Epithelial cell of esophagus (primary cell): ENCODE data around the gene PLSCR2.

Source experiments
- DNase-seq: peaks from one replicate; pipeline ENCODE4 v3.0.0; 2010; ENCODE audit warnings: low read depth
- H3K4me3 ChIP-seq: 2 replicates; pipeline ENCODE4 v1.5.1; 2011; ENCODE audit warnings: mild to moderate bottlenecking, low read length, control low read depth
- CTCF ChIP-seq: IDR thresholded peaks from 2 replicates; pipeline ENCODE4 v1.5.1; 2011; ENCODE audit warnings: low read depth, mild to moderate bottlenecking, low read length, control low read depth, inconsistent platforms; ENCODE audit not compliant: insufficient read depth; ENCODE audit errors: missing control alignments

The PLSCR2 gene

GRCh38 chr3:146473726-146474125 is 4.4 kb upstream of the PLSCR2 start:
- no peak overlapping the region for H3K4me3 ChIP-seq
- DNase-seq, result no peak
- TF ChIP-seq CTCF, result no peak

DNA sequence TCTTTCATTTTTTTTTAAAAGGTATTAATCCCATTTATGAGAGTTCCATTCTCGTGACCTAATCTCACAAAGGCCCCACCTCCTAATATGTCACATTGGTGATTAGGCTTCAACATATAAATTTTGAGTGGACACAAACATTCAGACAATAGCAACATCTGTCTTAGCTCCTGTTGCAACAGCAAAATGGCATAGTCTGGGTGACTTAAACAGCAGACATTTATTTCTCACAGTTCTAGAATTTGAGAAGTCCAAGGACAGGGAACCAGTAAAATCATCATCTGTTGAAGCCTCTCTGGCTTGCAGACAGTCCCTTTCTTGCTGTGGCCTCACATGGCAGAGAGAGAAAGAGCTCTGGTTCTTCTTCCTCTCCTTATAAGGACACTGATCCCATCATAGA is 3.2 kb upstream of the PLSCR2 start:
- TF ChIP-seq CTCF, result no peak
- no peak for DNase-seq
- no peak overlapping the region for H3K4me3 ChIP-seq

- no peak for TF ChIP-seq CTCF
- no peak overlapping the region for H3K4me3 ChIP-seq
These were observed 1.7 kb upstream of the PLSCR2 start for GRCh38 chr3:146471012-146471411.

GRCh38 chr3:146470425-146470990 is 1.1 kb upstream of the PLSCR2 start:
- DNase-seq, result no peak
- no peak overlapping the region for H3K4me3 ChIP-seq
- no peak for TF ChIP-seq CTCF

More at GRCh38 chr3:146471012-146471411, 1.7 kb upstream of the PLSCR2 start:
- no peak for DNase-seq

DNA sequence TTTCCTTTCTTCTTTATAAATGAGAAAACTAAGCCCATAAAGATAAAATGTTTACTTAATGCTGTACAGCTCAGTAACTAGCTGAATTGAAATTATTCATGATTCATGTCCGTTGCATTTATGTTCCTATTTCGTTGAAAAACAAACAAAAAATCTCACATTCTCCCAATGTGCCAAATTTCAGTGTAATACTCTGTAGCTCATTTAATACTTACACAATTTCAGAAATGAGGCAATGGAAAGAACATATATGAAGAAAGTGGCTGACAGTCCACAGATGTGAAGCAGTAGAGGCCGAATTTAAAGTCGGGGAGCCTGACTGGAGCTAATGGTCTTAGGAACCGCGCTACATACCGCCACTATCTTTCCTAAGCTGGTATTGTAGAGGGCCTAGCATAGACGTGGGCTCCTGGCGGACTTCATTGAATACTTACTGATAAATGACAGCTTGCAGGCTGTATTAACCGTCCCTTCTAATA is 651 bp downstream of the PLSCR2 start:
- H3K4me3 ChIP-seq, result peak overlapping the region; percentile 61
- TF ChIP-seq CTCF, result no peak
- DNase-seq, result peak; percentile 6

DNA sequence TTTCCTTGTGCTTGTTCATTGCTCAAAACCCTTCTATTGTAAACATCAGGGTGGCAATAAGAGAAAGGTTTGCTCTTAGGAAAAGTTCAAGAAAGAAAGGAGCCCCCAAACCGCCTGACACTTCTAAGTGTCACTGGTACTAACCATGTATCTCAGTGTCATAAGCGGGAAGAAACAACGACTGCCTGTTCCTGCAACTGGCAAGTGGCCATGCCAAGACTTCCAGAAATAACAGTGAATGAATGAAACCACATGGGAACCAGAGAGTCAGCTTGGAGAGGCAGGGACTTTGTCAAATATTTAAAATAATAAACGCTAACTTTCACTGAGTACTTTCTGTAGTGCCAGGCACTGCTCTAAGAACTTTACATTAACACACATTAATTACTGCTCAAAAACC is 1.1 kb downstream of the PLSCR2 start:
- DNase-seq, result no peak
- H3K4me3 ChIP-seq, result no peak overlapping the region
- no peak for TF ChIP-seq CTCF

DNA sequence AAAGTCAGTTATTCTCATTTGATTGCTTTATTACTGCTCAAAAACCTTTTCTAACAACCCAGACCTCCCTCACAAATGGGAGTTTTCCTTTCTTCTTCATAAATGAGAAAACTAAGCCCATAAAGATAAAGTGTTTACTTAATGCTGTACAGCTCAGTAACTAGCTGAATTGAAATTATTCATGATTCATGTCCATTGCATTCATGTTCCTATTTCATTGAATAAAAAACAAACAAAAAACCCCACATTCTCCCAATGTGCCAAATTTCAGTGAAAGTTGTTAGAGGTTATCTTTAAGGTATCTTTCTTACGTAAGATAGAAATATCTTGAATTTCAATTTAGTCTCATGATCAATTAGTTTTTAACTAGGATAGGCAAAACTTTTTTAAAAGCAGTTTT is 2.8 kb downstream of the PLSCR2 start:
- no peak overlapping the region for H3K4me3 ChIP-seq
- TF ChIP-seq CTCF, result no peak
- DNase-seq, result peak; percentile 6
